ENCODE results near the gene GRAPL.
"Not testable (repeated sequence)": the region's sequence is repeated elsewhere in the genome, so short reads cannot be mapped to it uniquely, and the experiment has no call there.

Gene GRAPL

DNA sequence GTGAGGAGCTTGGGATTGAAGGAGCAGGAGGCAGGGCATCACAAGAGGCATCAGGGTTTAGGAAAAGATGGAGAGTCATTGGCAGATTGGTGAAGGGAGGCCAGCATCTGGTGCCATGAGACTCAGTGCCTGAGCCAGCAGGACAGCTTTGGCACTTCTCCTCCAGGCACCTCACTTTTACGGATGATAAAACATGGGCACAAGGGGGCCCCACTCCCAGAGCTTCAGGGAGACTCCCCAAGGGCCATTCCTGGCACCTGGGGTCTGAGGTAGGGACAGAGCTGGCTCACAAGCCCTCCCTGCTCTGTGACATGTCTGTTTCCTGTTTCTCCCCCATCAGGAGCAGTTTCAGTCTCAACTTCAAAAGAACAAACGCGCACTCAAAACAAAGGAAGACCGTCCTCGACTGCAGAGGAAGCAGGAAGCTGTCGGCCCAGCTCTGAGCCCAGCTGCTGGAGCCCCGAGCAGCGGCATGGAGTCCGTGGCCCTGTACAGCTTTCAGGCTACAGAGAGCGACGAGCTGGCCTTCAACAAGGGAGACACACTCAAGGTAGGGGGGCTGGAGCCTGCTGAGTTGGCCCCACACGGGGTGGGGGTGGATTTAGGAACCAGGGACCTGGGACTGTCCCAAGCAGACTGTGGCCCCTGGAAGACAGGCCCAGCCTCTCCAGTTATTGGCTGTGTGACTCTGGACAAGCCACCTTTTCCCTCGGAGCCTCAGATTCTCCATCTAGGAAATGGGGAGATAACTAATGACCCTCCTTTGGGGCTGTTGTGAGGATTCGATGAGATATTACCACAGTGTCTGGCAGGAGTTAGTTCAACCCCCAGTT lies at the start of gene GRAPL:
Gene GRAPL (plus strand): TSS at position 442 of the 833 bp plus-strand sequence. CDS start 31 bp downstream, at position 473.
- DNase-seq (ENCODE audit: low spot score), result not testable (repeated sequence)

DNA sequence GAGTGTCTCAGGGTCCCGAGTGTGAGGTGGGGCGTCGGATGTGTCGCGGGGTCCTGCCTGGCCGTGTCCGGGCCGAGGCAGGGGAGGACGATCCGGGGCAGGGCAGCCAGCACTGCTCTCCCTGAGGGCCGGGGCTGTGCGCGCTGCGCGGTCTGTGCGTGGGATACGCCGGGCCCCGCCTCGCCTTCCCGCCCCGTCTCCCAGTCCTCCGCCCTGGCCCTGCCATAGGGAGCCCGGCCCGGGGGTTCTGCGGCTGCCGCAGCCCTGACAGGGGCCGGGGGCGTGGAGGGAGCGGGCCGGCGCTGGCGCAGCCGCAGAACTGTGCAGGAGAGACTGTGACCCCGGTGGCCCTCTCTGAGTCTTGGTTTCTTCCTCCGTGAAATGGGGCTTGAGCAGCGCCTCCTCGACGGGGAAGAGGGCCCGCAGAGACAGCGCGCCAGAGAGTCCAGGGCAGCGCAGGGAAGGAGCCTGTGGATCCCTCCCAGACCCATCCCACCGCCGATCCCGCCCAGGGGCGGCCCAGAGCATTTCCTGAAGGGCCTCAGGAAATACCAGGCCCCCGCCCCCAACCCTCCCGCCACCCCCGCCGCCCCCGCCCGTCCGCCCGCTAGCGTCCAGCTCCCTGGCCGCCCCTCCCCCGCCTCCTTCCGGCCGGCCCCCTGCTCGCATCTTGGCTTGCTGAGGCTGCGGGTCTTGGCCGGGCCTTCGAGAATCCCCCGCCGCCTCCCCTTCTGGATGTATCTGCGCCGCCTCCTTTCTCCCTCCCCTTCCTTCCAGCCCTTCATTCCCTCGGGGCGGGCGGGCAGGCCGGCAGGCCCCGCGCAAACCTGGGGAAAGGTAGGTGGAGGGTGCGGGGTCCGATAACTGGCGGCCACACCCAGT lies 38.3 kb upstream of the GRAPL start:
- not testable (repeated sequence) for DNase-seq (ENCODE audit: low spot score)

DNA sequence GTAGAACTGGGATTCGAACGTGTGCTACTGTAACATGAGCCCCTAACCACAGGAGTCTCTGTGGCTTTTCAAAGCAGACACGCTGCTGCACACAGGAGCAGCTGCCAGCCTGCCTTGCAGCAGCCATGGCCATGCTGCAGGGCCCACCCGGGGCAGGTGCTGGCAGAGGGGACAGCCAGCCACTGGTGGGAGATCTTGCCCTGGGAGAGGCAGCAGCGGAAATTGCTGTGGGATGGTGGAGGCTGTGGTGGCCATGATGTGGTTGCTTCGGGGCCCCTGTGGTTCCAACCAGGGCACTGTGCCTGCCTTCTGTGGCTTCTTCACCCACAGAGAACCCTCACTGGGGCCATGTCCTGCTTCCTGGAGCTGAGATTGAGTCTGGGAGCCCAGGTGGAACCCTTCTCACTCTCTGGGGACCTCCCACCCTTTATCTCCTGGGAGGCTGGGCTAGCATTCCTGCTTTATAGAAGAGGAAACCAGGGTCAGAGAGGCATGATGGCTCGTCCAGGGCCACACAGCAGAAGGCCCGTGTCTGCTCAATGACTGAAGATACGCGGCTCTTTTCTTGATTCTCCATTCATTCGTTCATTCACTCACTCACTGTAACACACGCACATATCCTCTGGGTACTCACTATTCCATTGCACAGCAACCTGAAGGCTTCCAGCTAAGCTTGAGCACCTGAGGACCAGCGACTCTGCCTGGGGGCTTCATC lies 37.2 kb upstream of the GRAPL start:
- not testable (repeated sequence) for DNase-seq (ENCODE audit: low spot score)

DNA sequence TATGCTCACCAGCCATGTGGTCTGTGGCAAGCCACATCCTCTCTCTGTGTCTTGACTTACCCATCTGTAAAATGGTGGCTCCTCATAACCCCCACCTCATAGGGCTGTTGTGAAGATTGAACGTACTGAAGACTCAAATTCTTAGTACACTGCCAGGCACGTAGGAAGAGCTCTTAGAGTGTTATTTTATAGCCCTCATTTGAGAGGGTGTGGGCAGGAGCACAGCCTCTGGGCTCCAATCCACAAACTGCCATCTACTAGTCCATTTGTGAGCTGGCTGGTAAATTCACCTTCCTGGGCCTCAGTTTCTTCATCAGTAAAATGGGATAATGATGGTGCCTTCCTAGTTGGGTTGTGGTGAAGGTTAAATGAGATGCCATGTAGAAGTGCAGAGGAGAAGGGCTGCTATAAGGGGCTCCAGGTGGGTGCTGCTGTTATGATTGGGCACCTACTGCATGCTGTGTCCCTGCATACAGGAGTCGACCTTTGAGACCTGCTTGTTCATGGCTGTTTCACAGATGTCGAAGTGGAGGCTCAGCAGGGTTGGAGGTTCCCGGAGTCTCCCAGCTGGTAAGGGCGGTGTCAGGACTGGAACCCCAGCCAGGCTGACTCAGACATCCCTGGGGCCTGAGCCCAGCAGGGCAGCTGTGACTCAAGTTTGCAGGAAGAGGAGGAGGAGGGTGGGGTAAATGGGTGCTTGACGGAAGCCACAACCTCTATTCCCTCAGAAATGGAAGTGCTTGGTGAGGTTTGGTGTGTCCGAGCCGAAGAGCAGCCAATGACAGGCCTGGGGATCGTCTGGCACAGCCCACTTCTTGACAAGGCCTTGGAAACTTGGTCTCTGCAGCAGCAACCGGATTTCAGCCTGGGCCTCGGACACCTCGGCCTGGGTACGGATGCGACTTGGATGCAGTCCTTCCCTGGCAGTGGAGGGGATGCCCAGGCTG lies 34.4 kb upstream of the GRAPL start:
- not testable (repeated sequence) for DNase-seq (ENCODE audit: low spot score)

DNA sequence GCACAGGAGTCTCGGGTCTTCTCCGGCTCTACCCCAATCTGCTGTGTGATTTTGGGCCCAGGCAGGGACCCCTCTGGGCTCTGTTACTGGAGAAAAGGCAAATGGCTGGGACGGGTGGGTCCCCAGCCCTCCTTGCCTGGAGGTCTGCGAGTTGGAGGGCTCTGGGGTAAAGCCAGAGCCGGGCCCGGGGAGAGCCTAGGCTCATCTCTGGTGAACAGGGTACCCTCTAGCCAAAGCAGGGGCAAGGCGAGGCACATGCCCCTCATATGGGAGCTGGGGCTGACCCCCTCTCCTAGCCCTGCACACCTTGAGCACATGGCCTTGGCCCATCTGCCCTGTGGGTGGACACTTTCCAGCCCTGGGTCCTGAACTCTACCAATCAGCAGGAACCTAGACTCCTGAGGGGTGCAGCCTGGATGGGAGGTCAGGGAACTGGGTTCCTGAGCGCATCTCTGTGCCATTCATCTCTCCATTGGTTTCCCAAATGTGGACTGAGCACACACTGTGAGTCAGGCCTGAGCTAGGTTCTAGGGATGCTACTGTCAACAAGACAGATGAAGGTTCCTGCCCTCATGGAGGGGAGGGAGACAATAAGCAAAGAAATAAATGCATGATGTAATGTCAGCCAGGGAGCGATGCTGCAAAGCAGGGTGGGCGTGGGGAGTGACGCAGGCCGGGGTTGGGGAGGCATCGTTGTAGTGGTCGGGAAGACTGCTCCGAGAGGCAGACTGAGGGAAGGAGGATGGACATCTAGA lies 33.5 kb upstream of the GRAPL start:
- not testable (repeated sequence) for DNase-seq (ENCODE audit: low spot score)

DNA sequence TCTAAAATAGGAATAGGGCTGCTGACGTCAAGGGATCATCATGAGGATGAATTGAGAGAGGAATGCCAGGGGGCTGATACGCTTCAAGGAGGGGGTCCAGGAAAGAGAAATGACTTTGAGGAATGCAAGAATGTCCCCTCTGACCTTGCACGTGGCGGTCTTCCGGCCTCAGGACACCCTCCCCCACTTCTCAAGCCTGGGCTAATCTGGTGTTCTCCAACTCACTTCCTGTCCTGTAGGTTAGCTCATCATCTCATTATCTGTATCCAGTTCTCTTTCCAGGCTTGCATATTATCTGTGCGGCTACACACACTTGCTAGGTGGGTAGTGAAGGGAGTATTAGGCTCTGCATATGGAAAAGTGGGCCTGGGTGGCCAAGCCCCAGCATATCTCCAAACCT lies 18.9 kb upstream of the GRAPL start:
- not testable (repeated sequence) for DNase-seq (ENCODE audit: low spot score)

DNA sequence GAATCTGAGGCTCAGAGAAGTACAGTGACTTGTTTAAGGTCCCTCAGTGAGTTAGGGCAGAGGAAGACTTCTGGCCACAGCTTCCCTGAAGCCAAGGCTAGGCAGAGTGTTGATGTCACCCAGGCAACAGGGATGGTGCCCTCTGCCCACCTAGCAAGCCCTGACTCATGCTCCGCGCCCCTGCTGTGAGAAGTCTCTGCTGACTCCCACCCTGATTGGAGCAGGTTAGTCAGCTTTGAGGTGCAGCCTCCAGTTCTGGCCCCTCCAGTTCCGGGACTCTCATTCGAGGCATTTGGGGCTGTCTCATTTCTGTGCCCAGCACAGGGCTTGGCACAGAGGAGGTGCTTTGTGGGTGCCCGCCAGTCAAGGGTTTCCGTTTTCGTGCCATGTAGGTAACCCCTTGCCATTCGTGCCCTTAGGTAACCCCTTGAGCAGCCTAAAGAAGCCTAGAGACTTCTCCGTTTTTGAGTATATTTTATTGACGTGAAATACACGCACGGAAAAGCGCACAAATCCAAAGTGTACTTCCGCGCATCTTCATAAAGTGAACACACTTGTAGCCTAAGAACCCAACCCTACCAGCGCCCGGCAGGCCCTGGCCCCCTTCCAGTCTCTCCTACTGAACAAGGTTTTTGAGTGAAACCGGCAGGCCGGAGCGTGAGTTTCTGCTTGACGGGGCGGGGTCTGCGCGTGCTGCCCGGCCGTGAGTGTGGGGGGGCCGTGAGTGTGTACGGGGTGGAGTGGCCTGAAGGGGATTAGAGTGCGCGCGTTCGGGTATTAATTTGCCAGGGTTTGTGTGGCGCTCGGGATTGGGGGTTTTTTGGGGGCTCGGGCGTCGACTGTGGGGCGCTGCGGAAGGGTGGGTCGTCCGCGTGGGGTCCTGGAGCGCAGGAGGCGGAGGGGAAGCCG lies 16.9 kb upstream of the GRAPL start:
- not testable (repeated sequence) for DNase-seq (ENCODE audit: low spot score)

DNA sequence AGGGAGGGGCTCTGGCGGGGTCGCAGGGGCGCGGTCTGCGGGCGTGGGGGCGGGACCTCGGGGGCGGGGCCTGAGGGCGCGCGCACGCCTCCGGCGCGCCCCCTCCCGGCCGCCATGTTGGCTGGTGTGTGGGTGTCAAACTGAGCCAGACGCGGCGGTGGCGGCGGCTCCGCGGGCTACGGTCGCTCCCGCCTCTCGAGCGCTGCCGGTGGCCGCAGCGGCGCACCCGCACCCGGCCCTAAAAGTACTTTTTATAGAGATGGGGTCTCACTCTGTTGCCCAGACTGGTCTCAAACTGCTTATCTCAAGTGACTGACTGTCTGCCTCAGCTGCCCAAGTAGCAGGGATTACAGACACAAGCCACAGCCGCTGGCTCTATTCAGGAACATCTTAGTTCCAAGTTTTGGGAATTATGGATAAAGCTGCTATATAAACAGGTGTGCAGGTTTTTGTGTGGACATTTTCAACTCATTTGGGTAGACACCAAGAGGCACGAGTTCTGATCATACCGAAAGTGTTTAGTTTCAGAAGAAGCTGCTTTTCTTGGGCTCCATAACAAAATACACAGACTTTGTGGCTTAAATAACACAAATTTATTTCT lies 16.2 kb upstream of the GRAPL start:
- not testable (repeated sequence) for DNase-seq (ENCODE audit: low spot score)

DNA sequence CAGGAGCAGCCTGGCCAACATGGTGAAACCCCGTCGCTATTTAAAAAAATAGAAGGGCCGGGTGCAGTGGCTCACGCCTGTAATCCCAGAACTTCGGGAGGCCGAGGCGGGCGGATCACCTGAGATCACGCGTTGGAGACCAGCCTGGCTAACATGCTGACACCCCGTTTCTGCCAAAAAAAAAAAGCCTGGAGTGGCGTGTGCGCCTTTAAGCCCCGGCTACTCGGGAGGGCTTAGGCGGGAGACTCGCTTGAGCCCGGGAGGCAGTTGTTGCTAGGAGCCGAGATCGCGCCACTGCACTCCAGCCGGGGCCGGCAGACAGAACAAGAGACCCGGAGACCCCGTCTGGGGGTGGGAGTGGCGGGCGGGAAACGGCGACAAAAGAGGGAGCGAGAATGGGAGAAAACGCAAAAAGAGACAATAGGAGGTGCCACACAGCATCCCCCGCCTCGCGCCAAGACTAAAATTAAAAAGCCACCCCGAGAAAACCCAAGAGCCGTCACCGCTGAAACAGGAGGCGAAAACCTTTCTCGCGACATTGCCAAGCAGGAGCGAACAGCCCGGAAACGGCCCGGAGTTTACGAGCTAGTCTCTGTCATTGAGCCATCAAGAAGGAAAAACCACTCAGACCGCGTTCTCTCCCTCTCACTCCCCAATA lies 15.5 kb upstream of the GRAPL start:
- DNase-seq (ENCODE audit: low spot score), result not testable (repeated sequence)

DNA sequence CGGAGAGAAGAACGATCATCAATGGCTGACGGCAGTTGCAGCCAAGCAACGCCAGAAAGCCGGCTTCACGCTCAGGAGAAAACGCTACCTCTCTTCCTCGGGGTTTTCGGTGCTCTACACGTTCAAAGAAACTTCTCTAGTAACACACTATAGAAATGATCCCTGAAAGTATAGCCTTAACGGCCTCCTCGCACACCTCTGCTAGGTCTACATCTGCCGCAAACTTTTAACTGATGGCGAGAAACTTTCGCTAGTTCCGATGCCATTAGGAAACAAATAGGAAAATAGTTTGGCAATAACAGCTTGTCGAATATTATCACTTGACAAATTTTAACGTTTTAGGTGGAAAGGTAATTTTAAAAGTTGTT lies 14.9 kb upstream of the GRAPL start:
- DNase-seq (ENCODE audit: low spot score), result not testable (repeated sequence)

DNA sequence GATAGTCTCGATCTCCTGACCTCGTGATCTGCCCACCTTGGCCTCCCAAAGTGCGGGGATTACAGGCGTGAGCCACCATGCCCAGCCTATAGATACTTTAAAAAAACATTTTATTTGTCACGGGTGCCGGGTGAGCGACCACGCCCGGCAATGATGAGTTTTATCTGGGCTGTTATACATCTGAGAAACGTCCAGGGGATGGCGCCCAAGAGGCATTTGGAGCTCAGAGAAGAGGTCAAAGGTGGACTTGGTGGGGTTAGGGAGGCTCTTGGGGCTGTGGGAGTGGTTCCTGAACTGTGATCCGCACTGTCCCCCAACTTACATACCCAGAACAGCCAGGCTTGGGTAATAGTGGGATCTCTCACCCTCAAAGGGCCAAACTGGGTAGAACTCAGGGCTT lies 8.7 kb upstream of the GRAPL start:
- DNase-seq (ENCODE audit: low spot score), result not testable (repeated sequence)

DNA sequence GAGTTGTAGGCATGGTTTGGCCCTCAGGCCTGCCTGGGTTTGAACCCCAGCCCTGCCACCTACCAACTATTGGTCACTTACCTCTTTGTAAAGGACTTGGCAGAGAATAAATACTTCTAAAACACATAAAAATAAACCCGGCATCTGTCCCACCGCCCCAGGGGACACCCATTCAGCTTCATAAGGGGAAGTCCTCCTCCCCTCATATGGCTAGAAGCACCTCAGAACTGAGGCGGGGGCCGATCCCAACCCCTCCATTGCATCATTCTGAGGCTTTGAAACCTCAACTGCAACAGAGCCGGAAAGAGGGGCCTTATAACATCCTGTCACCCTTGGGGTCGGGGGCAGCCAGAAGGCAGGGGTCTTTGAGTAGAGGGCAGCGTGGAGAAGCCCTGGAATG lies 2.1 kb upstream of the GRAPL start:
- DNase-seq (ENCODE audit: low spot score), result not testable (repeated sequence)

DNA sequence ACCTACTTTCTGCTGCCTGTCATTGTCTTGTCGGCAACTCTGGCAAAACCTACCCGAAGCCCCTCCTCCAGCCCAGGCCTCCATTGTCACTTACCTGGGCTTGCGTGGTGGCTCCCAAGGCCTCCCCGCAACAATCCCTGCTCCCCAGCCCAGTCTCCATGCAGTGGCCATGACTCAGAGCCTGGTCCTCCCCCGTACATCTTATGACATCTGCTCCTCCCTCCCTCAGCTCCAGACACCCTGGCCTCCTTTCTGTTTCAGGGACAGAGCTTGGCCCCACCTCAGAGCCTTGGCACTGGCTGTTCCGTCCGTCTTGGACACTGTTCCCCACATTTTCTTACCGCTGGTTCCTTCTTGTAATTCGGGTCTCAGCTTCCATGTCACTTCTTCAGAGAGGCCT lies 2.1 kb downstream of the GRAPL start:
- not testable (repeated sequence) for DNase-seq (ENCODE audit: low spot score)

DNA sequence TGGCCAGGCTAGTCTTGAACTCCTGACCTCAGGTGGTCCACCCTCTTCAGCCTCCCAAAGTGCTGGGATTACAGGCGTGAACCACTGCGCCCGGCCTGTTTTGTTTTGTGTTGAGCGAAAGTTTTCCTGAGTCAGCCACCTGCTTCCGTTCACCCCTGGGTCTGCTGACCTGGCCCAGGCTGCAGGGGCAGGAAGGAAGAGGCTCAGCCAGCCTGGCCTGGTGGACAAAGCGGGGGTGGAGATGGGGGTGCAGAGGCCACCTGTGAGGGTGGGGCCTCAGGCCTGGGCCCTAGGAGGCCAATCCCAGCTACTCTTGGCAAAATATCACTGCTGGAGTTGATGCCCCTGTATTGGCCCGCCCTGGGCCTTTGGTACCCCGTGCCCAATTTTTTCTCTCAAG lies 3.7 kb downstream of the GRAPL start:
- DNase-seq (ENCODE audit: low spot score), result not testable (repeated sequence)

DNA sequence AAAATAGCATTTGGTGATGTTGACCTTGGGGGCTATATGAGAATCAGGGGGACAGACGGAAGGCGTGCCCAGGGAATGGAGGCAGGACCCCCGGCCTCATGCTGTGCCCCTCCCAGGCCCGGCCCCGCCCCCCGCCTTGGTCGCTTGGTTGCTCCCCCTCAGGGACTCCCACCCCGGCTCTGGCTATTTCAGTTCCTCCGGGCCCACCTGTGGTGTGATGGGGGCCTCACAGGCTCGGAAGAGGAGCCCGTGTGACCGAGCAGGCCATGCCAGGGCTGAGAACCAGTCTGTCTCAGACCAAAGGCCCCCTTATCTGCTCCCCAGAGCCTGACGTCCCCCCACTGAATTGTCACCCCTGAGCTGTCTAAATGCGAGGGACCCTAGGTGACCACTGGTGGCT lies 4.4 kb downstream of the GRAPL start:
- DNase-seq (ENCODE audit: low spot score), result not testable (repeated sequence)

DNA sequence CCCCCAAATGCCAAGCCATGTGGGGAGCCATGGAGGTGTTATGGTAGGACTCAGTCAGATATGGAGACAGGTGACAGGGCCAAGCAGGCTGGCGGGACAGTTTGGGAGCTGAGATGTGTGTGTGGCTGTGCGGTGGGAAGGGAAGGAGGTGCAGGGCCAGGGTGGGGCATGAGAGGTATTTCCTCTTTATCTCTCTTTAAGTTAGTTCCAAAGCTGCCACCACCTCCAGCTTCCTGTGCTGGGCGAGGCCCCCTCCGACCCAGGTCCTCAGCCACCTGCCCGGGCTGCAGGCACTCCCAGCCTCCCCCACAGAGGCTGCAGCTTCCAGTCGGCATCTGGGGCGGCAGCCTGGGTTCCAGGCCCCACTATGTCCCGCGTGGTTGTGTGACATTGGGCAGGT lies 6.4 kb downstream of the GRAPL start:
- not testable (repeated sequence) for DNase-seq (ENCODE audit: low spot score)

DNA sequence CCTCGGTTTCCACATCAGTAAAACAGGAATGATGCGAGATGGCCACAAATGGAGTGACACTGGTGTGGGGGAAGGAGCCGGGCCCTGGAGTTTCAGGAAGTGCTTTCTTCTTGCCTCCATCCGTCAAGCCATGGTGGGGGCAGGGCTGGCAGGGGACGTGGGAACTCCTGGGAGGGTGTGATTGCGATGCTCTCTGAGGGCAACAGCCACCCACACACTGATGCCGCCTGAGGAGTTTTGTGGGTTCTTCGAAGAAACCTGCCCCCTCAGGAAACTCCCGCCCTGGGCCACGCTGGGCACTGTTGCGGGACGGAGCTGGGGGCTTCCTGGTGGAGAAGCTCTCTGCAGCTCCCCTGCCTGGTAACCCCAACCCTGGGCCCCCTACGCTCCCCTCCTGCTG lies 8.0 kb downstream of the GRAPL start:
- not testable (repeated sequence) for DNase-seq (ENCODE audit: low spot score)

DNA sequence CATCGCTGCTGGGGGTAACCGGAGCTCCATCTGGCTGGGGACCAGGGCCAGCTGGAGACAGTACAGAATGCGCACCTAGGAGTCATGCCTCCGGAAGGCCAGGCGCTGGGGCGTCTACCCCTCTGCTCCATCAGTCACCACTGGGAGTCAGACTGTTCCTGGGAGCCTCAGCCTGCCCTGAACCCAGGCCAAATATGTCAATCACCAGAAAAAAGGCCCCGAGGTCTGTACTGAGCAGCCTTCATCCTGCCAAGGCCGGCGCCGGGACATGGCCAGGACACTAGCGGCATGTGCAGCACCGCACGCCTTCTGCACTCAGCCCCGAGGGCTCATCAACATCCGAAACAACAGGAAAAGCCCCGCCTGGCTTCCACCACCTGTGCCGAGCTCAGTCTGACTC lies 8.7 kb downstream of the GRAPL start:
- not testable (repeated sequence) for DNase-seq (ENCODE audit: low spot score)

Measured in germinal center (tissue), 1 donor.